Bronchial epithelial cell (primary cell): ENCODE results near the gene NT5C1A. TPM values are rescaled to one million over a fixed set of nuclear protein-coding genes. Genes with fewer than 3 reads are reported as not detected.

Source experiments
- DNase-seq: peaks from one replicate; pipeline ENCODE4 v3.0.0-alpha.2; 2010; ENCODE audit warnings: low read depth
- FAIRE-seq: peaks from 2 replicates; lab custom pipeline; 2011; peaks lifted over from hg19 to GRCh38; lab: Jason Lieb, UNC
- H3K27me3 ChIP-seq: 2 replicates; pipeline ENCODE4 v1.5.1; 2011; ENCODE audit warnings: low read length; ENCODE audit not compliant: control insufficient read depth, insufficient read depth
- H3K36me3 ChIP-seq: 2 replicates; pipeline ENCODE4 v1.5.1; 2011; ENCODE audit warnings: low read length; ENCODE audit not compliant: control insufficient read depth, insufficient read depth
- H3K4me3 ChIP-seq: 2 replicates; pipeline ENCODE4 v1.5.1; 2011; ENCODE audit warnings: mild to moderate bottlenecking, low read depth, low read length, control low read depth
- total RNA-seq: library from RNA; depleted of rRNA; stranded (reverse); fragments of >200 nt; gene quantifications from 2 replicates; pipeline ENCODE4 v1.2.1, GENCODE V29; 2014
- TF ChIP-seq, protein P1 (sequence below): IDR thresholded peaks from 2 replicates; pipeline ENCODE4 v1.5.1; 2011; ENCODE audit warnings: mild to moderate bottlenecking, moderate library complexity, low read length, control low read depth, inconsistent platforms; ENCODE audit not compliant: insufficient read depth, severe bottlenecking

NT5C1A gene
- total RNA-seq, 1 donor from 2014 or later = not detected

- Histone ChIP-seq H3K36me3 (no peaks in the 10 kb centered on the region), H3K27me3 (peaks cover 36% of the 10 kb centered on the region), H3K4me3 (no peak overlapping the region)
- no peak for DNase-seq
- TF ChIP-seq, protein P1, sequence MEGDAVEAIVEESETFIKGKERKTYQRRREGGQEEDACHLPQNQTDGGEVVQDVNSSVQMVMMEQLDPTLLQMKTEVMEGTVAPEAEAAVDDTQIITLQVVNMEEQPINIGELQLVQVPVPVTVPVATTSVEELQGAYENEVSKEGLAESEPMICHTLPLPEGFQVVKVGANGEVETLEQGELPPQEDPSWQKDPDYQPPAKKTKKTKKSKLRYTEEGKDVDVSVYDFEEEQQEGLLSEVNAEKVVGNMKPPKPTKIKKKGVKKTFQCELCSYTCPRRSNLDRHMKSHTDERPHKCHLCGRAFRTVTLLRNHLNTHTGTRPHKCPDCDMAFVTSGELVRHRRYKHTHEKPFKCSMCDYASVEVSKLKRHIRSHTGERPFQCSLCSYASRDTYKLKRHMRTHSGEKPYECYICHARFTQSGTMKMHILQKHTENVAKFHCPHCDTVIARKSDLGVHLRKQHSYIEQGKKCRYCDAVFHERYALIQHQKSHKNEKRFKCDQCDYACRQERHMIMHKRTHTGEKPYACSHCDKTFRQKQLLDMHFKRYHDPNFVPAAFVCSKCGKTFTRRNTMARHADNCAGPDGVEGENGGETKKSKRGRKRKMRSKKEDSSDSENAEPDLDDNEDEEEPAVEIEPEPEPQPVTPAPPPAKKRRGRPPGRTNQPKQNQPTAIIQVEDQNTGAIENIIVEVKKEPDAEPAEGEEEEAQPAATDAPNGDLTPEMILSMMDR = no peak
- no peak for FAIRE-seq
Observed at GRCh38 chr1:39628807-39629350, 43.0 kb downstream of the NT5C1A start.

GRCh38 chr1:39626646-39627045, 45.3 kb downstream of the NT5C1A start:
- DNase-seq (no peak), FAIRE-seq (no peak)
- Histone ChIP-seq H3K27me3 (peaks cover 23% of the 10 kb centered on the region), H3K4me3 (no peak overlapping the region), H3K36me3 (no peaks in the 10 kb centered on the region)
- TF ChIP-seq, protein P1 = no peak

DNA sequence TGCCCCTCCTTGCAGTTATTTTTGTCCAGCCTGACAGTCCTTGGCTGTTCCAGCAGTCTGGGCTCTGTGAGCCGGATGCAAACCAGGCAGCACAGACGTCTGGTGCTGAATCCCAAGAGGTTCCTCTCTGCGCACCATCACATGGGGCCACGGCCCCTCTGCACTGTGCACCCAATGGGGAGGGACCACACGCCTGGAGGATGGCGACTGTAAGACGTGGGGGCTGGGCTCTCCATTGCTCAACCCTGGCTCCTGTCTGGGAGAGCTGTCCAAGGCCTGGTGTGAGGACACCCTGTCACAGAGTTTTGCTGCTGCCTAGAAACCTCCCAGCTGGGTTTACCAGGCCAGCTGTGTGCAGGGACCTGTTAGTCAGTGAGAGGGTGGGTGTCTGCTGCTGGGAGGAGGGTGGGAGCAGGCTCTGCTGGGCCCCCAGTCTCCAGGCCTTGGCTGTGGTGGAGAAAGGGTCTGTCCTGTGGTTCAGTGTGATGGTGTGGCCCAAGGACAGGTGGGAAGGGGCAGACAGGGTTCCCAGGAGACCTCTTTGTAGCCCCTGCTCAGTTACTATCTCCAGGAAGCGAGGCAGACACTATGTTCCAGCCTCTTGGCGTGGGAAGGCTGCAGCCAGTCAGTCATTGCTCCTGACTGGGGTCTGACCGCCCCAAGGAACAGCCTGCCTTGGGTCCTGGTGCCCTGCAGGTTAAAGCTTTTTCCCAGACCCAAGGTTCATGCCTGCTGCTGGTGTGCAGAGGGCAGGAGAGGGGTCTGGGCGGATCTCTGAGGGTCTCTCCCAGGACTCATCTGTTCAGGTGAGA, 46.2 kb downstream of the NT5C1A start:
- no peak for DNase-seq
- no peak for FAIRE-seq
- TF ChIP-seq, protein P1 = no peak
- no peaks in the 10 kb centered on the region for H3K36me3 ChIP-seq
- H3K27me3 ChIP-seq = peaks cover 22% of the 10 kb centered on the region
- H3K4me3 ChIP-seq = no peak overlapping the region

DNA sequence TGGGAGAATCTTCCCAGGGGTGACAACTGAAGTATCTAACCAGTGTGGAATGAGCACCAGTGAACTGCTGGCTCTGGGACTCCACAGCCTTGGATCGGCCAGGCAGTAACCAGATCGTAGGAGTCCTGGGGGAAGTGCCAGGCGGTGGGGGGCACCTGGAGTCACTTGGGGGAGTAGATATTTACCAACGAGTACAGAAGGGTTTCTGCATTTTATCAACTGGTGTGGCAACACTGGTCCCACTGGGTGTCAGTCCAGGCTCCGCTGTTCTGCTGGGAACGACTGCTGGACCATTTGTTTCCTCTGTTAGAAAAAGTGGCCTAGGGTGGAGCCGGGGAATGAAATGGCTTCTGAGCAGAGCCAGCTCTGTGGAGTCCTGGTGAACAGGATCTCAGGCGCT, 46.9 kb downstream of the NT5C1A start:
- DNase-seq (no peak), FAIRE-seq (no peak)
- Histone ChIP-seq H3K27me3 (peaks cover 18% of the 10 kb centered on the region), H3K4me3 (no peak overlapping the region), H3K36me3 (no peaks in the 10 kb centered on the region)
- TF ChIP-seq, protein P1 = no peak

DNA sequence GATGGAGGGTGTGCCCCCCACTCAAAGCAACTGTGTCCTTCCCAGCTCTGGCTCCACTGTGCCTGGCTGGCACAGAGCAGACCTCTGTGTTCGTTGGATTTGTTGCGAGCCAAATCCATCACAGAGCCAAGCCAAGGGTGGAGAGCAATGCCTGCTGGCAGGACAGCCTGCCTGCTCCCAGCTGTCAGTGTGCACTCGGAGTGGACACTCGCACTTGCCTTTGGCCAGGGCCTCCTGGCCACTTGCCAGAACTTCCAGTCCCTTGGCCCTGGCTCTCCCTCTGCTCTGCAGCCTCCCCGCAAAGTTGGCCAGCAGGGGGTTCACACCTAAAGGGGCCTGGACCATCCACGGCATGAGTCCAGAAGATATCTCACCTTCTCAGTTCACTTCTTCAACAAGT, 48.9 kb downstream of the NT5C1A start:
- H3K27me3 ChIP-seq = peaks cover 16% of the 10 kb centered on the region
- TF ChIP-seq, protein P1 = no peak
- DNase-seq (no peak), FAIRE-seq (no peak)
- no peaks in the 10 kb centered on the region for H3K36me3 ChIP-seq
- no peak overlapping the region for H3K4me3 ChIP-seq
